DOHH2 (cell line): ENCODE measurements around the gene XAGE1A.
"Not testable (repeated sequence)": the region's sequence is repeated elsewhere in the genome, so short reads cannot be mapped to it uniquely, and the experiment has no call there.

Experiments used
- H3F3A ChIP-seq: fragments of 200-600 bp; sonication (generic), shearing (Covaris generic); 2 replicates; pipeline ENCODE4 v1.6.0; 2016; ENCODE audit warnings: antibody characterized with exemption, mild to moderate bottlenecking; ENCODE audit not compliant: control insufficient read depth, insufficient read depth
- H3K27ac ChIP-seq: fragments of 200-600 bp; sonication (generic); 2 replicates; pipeline ENCODE4 v1.5.1; 2014; ENCODE audit warnings: low read depth, mild to moderate bottlenecking, low read length, moderate library complexity
- H3K27me3 ChIP-seq: fragments of 200-600 bp; sonication (generic); 2 replicates; pipeline ENCODE4 v1.6.1; 2014; ENCODE audit warnings: mild to moderate bottlenecking, low read length, mixed read lengths; ENCODE audit not compliant: control insufficient read depth
- H3K36me3 ChIP-seq: fragments of 200-600 bp; sonication (generic); 2 replicates; pipeline ENCODE4 v1.6.1; 2014; ENCODE audit warnings: mild to moderate bottlenecking, low read length, moderate library complexity, mixed read lengths; ENCODE audit not compliant: control insufficient read depth
- H3K4me1 ChIP-seq: fragments of 200-600 bp; sonication (generic); 2 replicates; pipeline ENCODE4 v1.6.1; 2014; ENCODE audit warnings: mild to moderate bottlenecking, low read length, mixed read lengths; ENCODE audit not compliant: control insufficient read depth
- H3K4me2 ChIP-seq: fragments of 200-600 bp; sonication (generic); 2 replicates; pipeline ENCODE4 v1.6.0; 2014; ENCODE audit warnings: mild to moderate bottlenecking, low read length, moderate library complexity
- H3K4me3 ChIP-seq: fragments of 200-600 bp; sonication (generic); 2 replicates; pipeline ENCODE4 v1.5.1; 2014; ENCODE audit warnings: mild to moderate bottlenecking, low read length, mixed read lengths
- H3K79me2 ChIP-seq: fragments of 200-600 bp; sonication (generic); 2 replicates; pipeline ENCODE4 v1.6.1; 2014; ENCODE audit warnings: mild to moderate bottlenecking, low read length, mixed read lengths; ENCODE audit not compliant: control insufficient read depth
- H3K9me2 ChIP-seq: fragments of 200-600 bp; sonication (generic); replicated peaks from 2 replicates; pipeline ENCODE4 v1.6.1; 2014; ENCODE audit warnings: mild to moderate bottlenecking, low read length, mixed read lengths; ENCODE audit not compliant: control insufficient read depth
- H3K9me3 ChIP-seq: fragments of 200-600 bp; sonication (generic); 2 replicates; pipeline ENCODE4 v1.6.1; 2014; ENCODE audit warnings: antibody characterized with exemption, low read length, mixed read lengths; ENCODE audit not compliant: control insufficient read depth, insufficient read depth
- H4K20me1 ChIP-seq: fragments of 200-600 bp; sonication (generic); 2 replicates; pipeline ENCODE4 v1.6.0; 2014; ENCODE audit warnings: low read depth, mild to moderate bottlenecking, antibody characterized with exemption, low read length, moderate library complexity; ENCODE audit not compliant: control insufficient read depth, insufficient read depth
- EZH2phosphoT487 ChIP-seq: fragments of 200-600 bp; sonication (generic); IDR thresholded peaks from 2 replicates; pipeline ENCODE4 v1.6.1; 2017; ENCODE audit warnings: borderline replicate concordance, mild to moderate bottlenecking, antibody characterized with exemption, low read length, moderate library complexity, mixed read lengths
- TF ChIP-seq, protein P1 (sequence below): fragments of 200-600 bp; sonication (generic); IDR thresholded peaks from one replicate; pipeline ENCODE4 v1.5.1; 2014; ENCODE audit warnings: antibody characterized with exemption, mild to moderate bottlenecking, low read depth, low read length; ENCODE audit not compliant: poor library complexity, severe bottlenecking

The XAGE1A gene

GRCh38 chrX:52542311-52542710, 46.7 kb downstream of the XAGE1A start:
- no peak overlapping the region for H3K4me3 ChIP-seq
- no peaks in the 10 kb centered on the region for H3K9me2 ChIP-seq
- H3K36me3 ChIP-seq = no peaks in the 10 kb centered on the region
- H4K20me1 ChIP-seq = no peaks in the 10 kb centered on the region
- no peaks in the 10 kb centered on the region for H3F3A ChIP-seq
- no peak overlapping the region for H3K27ac ChIP-seq
- TF ChIP-seq, protein P1, sequence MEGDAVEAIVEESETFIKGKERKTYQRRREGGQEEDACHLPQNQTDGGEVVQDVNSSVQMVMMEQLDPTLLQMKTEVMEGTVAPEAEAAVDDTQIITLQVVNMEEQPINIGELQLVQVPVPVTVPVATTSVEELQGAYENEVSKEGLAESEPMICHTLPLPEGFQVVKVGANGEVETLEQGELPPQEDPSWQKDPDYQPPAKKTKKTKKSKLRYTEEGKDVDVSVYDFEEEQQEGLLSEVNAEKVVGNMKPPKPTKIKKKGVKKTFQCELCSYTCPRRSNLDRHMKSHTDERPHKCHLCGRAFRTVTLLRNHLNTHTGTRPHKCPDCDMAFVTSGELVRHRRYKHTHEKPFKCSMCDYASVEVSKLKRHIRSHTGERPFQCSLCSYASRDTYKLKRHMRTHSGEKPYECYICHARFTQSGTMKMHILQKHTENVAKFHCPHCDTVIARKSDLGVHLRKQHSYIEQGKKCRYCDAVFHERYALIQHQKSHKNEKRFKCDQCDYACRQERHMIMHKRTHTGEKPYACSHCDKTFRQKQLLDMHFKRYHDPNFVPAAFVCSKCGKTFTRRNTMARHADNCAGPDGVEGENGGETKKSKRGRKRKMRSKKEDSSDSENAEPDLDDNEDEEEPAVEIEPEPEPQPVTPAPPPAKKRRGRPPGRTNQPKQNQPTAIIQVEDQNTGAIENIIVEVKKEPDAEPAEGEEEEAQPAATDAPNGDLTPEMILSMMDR = no peak
- no peak for TF ChIP-seq EZH2phosphoT487
- H3K4me2 ChIP-seq = no peak overlapping the region
- H3K9me3 ChIP-seq = no peaks in the 10 kb centered on the region
- H3K4me1 ChIP-seq = no peaks in the 10 kb centered on the region
- no peaks in the 10 kb centered on the region for H3K79me2 ChIP-seq
- no peaks in the 10 kb centered on the region for H3K27me3 ChIP-seq

DNA sequence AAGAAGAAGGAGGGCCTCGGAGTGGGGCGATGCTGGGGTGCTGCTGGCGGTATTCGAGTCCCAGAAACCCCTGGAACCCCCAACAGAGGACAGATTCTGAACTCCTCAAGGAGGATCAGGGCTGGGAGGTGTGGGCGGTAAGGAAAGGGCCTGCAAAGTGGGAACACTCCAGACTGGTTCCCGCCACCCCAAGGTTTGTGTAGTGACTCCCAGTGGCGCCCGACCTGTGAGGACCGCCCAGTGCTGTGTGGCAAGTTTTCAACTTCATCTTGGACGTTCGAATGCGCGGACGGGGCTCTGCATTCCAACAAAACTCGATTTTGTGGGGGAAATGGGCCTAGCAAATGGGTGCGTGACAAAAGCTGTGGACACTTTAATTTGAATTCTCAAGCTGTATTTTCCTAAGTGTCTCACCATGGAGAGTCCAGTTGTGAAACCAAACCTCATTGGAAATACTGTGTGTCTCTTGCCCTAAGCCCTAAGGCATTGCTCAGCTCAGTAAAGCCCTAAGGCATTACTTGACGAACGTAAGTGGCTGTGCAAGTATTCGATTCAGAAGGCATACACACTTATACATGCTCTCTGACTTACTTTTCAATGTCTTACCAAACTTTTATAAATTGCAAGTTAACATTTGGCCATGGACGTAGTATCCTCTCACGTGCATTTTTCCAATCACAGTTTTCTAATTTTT, 48.7 kb downstream of the XAGE1A start:
- H3K4me3 ChIP-seq = no peak overlapping the region
- no peak overlapping the region for H3K4me2 ChIP-seq
- H3K27me3 ChIP-seq = no peaks in the 10 kb centered on the region
- H4K20me1 ChIP-seq = no peaks in the 10 kb centered on the region
- no peaks in the 10 kb centered on the region for H3K36me3 ChIP-seq
- no peaks in the 10 kb centered on the region for H3K79me2 ChIP-seq
- H3K9me2 ChIP-seq = no peaks in the 10 kb centered on the region
- H3K9me3 ChIP-seq = no peaks in the 10 kb centered on the region
- no peaks in the 10 kb centered on the region for H3K4me1 ChIP-seq
- no peak for TF ChIP-seq EZH2phosphoT487
- TF ChIP-seq, protein P1 = no peak
- no peak overlapping the region for H3K27ac ChIP-seq
- no peaks in the 10 kb centered on the region for H3F3A ChIP-seq

- not testable (repeated sequence) for H3K4me1 ChIP-seq, H3K27me3 ChIP-seq, H3K27ac ChIP-seq, H4K20me1 ChIP-seq, H3K4me2 ChIP-seq, H3F3A ChIP-seq, H3K9me2 ChIP-seq, H3K79me2 ChIP-seq, H3K4me3 ChIP-seq, H3K36me3 ChIP-seq, H3K9me3 ChIP-seq
Measured at GRCh38 chrX:52548769-52549168, 53.2 kb downstream of the XAGE1A start.
